SK-N-SH treated with all-trans-retinoic acid at 6 μM for 48 hours (cell line): Measurements from ENCODE around the gene SLC17A9.

Source experiments
- ATAC-seq: fragments of 200-7000 bp; cut with Tn5 transposase; 3 replicates; pipeline ENCODE4 v1.9.1; 2020; ENCODE audit warnings: mild to moderate bottlenecking, moderate library complexity
- BACH2 ChIP-seq: fragments of 250-450 bp; sonication (Bioruptor Pico); IDR thresholded peaks from 2 replicates; pipeline ENCODE4 v1.9.0; 2021; ENCODE audit warnings: mild to moderate bottlenecking, borderline replicate concordance
- CREB5 ChIP-seq: fragments of 250-450 bp; sonication (Bioruptor Pico); IDR thresholded peaks from 2 replicates; pipeline ENCODE4 v1.5.1; 2020; ENCODE audit warnings: low read depth, mild to moderate bottlenecking, moderate library complexity
- CSDC2 ChIP-seq: fragments of 250-450 bp; sonication (Bioruptor Pico); IDR thresholded peaks from 2 replicates; pipeline ENCODE4 v1.5.0; 2020; ENCODE audit warnings: mild to moderate bottlenecking, moderate library complexity
- CSRNP3 ChIP-seq: fragments of 250-450 bp; sonication (Bioruptor Pico); IDR thresholded peaks from 2 replicates; pipeline ENCODE4 v1.5.1; 2021; ENCODE audit warnings: mild to moderate bottlenecking, moderate library complexity
- ESRRG ChIP-seq: fragments of 250-450 bp; sonication (Bioruptor Pico); IDR thresholded peaks from 2 replicates; pipeline ENCODE4 v1.6.1; 2021; ENCODE audit warnings: mild to moderate bottlenecking
- ISL1 ChIP-seq: fragments of 250-450 bp; sonication (Bioruptor Pico); IDR thresholded peaks from 2 replicates; pipeline ENCODE4 v2.1.2; 2022; ENCODE audit warnings: mild to moderate bottlenecking, moderate library complexity
- OSR1 ChIP-seq: fragments of 250-450 bp; sonication (Bioruptor Pico); IDR thresholded peaks from 2 replicates; pipeline ENCODE4 v1.8.0; 2022; ENCODE audit warnings: moderate library complexity, mild to moderate bottlenecking, inconsistent platforms
- PATZ1 ChIP-seq: fragments of 250-450 bp; sonication (Bioruptor Pico); IDR thresholded peaks from 2 replicates; pipeline ENCODE4 v1.8.0; 2020; ENCODE audit warnings: mild to moderate bottlenecking, moderate library complexity, borderline replicate concordance
- POU6F1 ChIP-seq: fragments of 250-450 bp; sonication (Bioruptor Pico); IDR thresholded peaks from 2 replicates; pipeline ENCODE4 v1.8.0; 2021; ENCODE audit warnings: low read depth, mild to moderate bottlenecking, moderate library complexity, borderline replicate concordance
- PPARA ChIP-seq: fragments of 250-450 bp; sonication (Bioruptor Pico); IDR thresholded peaks from 2 replicates; pipeline ENCODE4 v1.5.0; 2020; ENCODE audit warnings: mild to moderate bottlenecking, borderline replicate concordance
- RARB ChIP-seq: fragments of 250-450 bp; sonication (Bioruptor Pico); IDR thresholded peaks from 2 replicates; pipeline ENCODE4 v1.8.0; 2021; ENCODE audit warnings: mild to moderate bottlenecking, moderate library complexity
- SNAI2 ChIP-seq: fragments of 250-450 bp; sonication (Bioruptor Pico); IDR thresholded peaks from 2 replicates; pipeline ENCODE4 v1.5.0; 2020; ENCODE audit warnings: mild to moderate bottlenecking, moderate library complexity
- TCF4 ChIP-seq: fragments of 250-450 bp; sonication (Bioruptor Pico); IDR thresholded peaks from 2 replicates; pipeline ENCODE4 v1.8.0; 2021; ENCODE audit warnings: mild to moderate bottlenecking, moderate library complexity, borderline replicate concordance
- TOX ChIP-seq: fragments of 250-450 bp; sonication (Bioruptor Pico); IDR thresholded peaks from 2 replicates; pipeline ENCODE4 v1.8.0; 2021; ENCODE audit warnings: mild to moderate bottlenecking, moderate library complexity, borderline replicate concordance
- TSHZ2 ChIP-seq: fragments of 250-450 bp; sonication (Bioruptor Pico); IDR thresholded peaks from 2 replicates; pipeline ENCODE4 v1.5.0; 2020; ENCODE audit warnings: mild to moderate bottlenecking, moderate library complexity
- ZC3H10 ChIP-seq: fragments of 250-450 bp; sonication (Bioruptor Pico); IDR thresholded peaks from 2 replicates; pipeline ENCODE4 v1.5.1; 2021; ENCODE audit warnings: mild to moderate bottlenecking, moderate library complexity
- ZFP3 ChIP-seq: fragments of 250-450 bp; sonication (Bioruptor Pico); IDR thresholded peaks from 2 replicates; pipeline ENCODE4 v1.5.0; 2020; ENCODE audit warnings: mild to moderate bottlenecking, moderate library complexity
- ZNF565 ChIP-seq: fragments of 450-650 bp; formaldehyde crosslinking; conservative IDR thresholded peaks from 2 replicates; pipeline ENCODE4 v1.5.0; 2020; ENCODE audit warnings: low read depth, mild to moderate bottlenecking, moderate library complexity
- ZNF70 ChIP-seq: fragments of 450-650 bp; formaldehyde crosslinking; IDR thresholded peaks from 2 replicates; pipeline ENCODE4 v1.5.0; 2020; ENCODE audit warnings: mild to moderate bottlenecking, moderate library complexity
- ZNF8 ChIP-seq: fragments of 450-650 bp; formaldehyde crosslinking; IDR thresholded peaks from 2 replicates; pipeline ENCODE4 v1.5.0; 2020; ENCODE audit warnings: mild to moderate bottlenecking, moderate library complexity

Gene SLC17A9

GRCh38 chr20:62935968-62936585 lies 16.4 kb upstream of the SLC17A9 start:
- ATAC-seq, result no peak
- TF ChIP-seq ZNF8 (CRISPR knock-in tag) (no peak), ZNF70 (no peak)

- peak; percentile 89 for ATAC-seq
- no peak for TF ChIP-seq RARB
- no peak for TF ChIP-seq SNAI2 (CRISPR knock-in tag)
Observed at GRCh38 chr20:62937268-62938104, 15.0 kb upstream of the SLC17A9 start.

GRCh38 chr20:62938105-62938888 lies 14.2 kb upstream of the SLC17A9 start, which contains the start of gene GID8:
Gene GID8, plus strand, starts transcription at chr20:62938147. Its CDS starts 3,356 bp downstream, at chr20:62941503.
- peak; percentile 63 for ATAC-seq

More at GRCh38 chr20:62938105-62938888, 14.2 kb upstream of the SLC17A9 start, which contains the start of gene GID8:
- no peak for TF ChIP-seq PATZ1 (CRISPR knock-in tag)
- TF ChIP-seq ISL1 (CRISPR knock-in tag), result no peak
- TF ChIP-seq BACH2, result no peak
- no peak for TF ChIP-seq CREB5 (CRISPR knock-in tag)
- no peak for TF ChIP-seq TSHZ2 (CRISPR knock-in tag)
- no peak for TF ChIP-seq ZNF70
- no peak for TF ChIP-seq ESRRG (CRISPR knock-in tag)
- no peak for TF ChIP-seq ZC3H10 (CRISPR knock-in tag)
- no peak for TF ChIP-seq TCF4 (CRISPR knock-in tag)
- TF ChIP-seq POU6F1 (CRISPR knock-in tag), result no peak
- no peak for TF ChIP-seq OSR1 (CRISPR knock-in tag)
- no peak for TF ChIP-seq TOX
- TF ChIP-seq ZNF565 (CRISPR knock-in tag), result no peak
- TF ChIP-seq ZNF8 (CRISPR knock-in tag), result no peak
- no peak for TF ChIP-seq RARB
- no peak for TF ChIP-seq CSRNP3
- TF ChIP-seq SNAI2 (CRISPR knock-in tag), result no peak
- TF ChIP-seq ZFP3 (CRISPR knock-in tag), result no peak
- no peak for TF ChIP-seq CSDC2
- no peak for TF ChIP-seq PPARA (CRISPR knock-in tag)
